H1 (cell line): ENCODE data around the gene FASN. TPM values are rescaled to one million over a fixed set of nuclear protein-coding genes. Genes with fewer than 3 reads are reported as not detected.

ENCODE experiments used
- CTCF ChIA-PET: fragments of 300-600 bp; sonication (Branson Sonifier 250); formaldehyde crosslinking; loops from one replicate; lab custom pipeline; 2021; ENCODE audit not compliant: partially characterized antibody; lab: Charles Lee
- POLR2A ChIA-PET: fragments of 300-600 bp; sonication (Branson Sonifier 250); formaldehyde crosslinking; loops from one replicate; lab custom pipeline; 2021; ENCODE audit warnings: inconsistent platforms; ENCODE audit not compliant: partially characterized antibody; lab: Charles Lee
- DNase-seq, 2 experiments: peaks; one replicate each; pipeline versions ENCODE4 v3.0.0 to v3.0.0-alpha.2; 2010 to 2022; ENCODE audit warnings: low spot score in 2 of 2, low read depth in 1 of 2, mixed read lengths in 1 of 2
- FAIRE-seq: peaks from 2 replicates; lab custom pipeline; 2011; peaks lifted over from hg19 to GRCh38; lab: Jason Lieb, UNC
- H2AFZ ChIP-seq: 2 replicates; pipeline ENCODE4 v1.8.1; 2012; ENCODE audit warnings: low read length, inconsistent platforms
- H2AK5ac ChIP-seq: 2 replicates; pipeline ENCODE4 v1.6.1; 2013; ENCODE audit warnings: low read depth, low read length
- H2BK120ac ChIP-seq: replicated peaks from 2 replicates; pipeline ENCODE3; 2013; ENCODE audit warnings: low read depth, low read length, inconsistent platforms
- H2BK12ac ChIP-seq: 2 replicates; pipeline ENCODE4 v1.6.1; 2013; ENCODE audit warnings: low read depth, low read length
- H2BK15ac ChIP-seq: 2 replicates; pipeline ENCODE4 v1.6.1; 2013; ENCODE audit warnings: low read length
- H2BK20ac ChIP-seq: 2 replicates; pipeline ENCODE4 v1.6.1; 2013; ENCODE audit warnings: low read length
- H2BK5ac ChIP-seq: 2 replicates; pipeline ENCODE4 v1.6.1; 2013; ENCODE audit warnings: low read depth, low read length
- H3K14ac ChIP-seq: 2 replicates; pipeline ENCODE4 v1.6.1; 2013; ENCODE audit warnings: inconsistent platforms; ENCODE audit not compliant: insufficient read length
- H3K18ac ChIP-seq: 2 replicates; pipeline ENCODE4 v1.6.1; 2013; ENCODE audit warnings: low read length; ENCODE audit errors: extremely low read depth
- H3K23ac ChIP-seq: 2 replicates; pipeline ENCODE4 v1.6.1; 2013; ENCODE audit warnings: inconsistent platforms; ENCODE audit not compliant: insufficient read length
- H3K23me2 ChIP-seq: 2 replicates; pipeline ENCODE4 v1.6.1; 2013; ENCODE audit warnings: low read depth, low read length
- H3K27ac ChIP-seq: 2 replicates; pipeline ENCODE4 v1.6.1; 2011; ENCODE audit warnings: low read depth, low read length, inconsistent platforms
- H3K27me3 ChIP-seq, 4 experiments: replicated peaks in 1 of 4; 1 replicate in 1 of 4; 2 replicates in 3 of 4; pipeline versions ENCODE4 v1.6.1 to v1.8.1; 2011 to 2013; ENCODE audit warnings: low read length in 3 of 4, mild to moderate bottlenecking in 3 of 4, inconsistent platforms in 2 of 4, mixed read lengths in 2 of 4, moderate library complexity in 1 of 4; ENCODE audit not compliant: control insufficient read depth in 3 of 4, insufficient read depth in 3 of 4; ENCODE audit errors: extremely low read depth in 1 of 4
- H3K36me3 ChIP-seq, 4 experiments: 2 replicates each; pipeline versions ENCODE4 v1.6.1 to v1.8.1; 2011 to 2013; ENCODE audit warnings: mild to moderate bottlenecking in 4 of 4, low read length in 3 of 4, moderate library complexity in 2 of 4, control low read depth in 1 of 4, inconsistent platforms in 1 of 4; ENCODE audit not compliant: insufficient read depth in 4 of 4, control insufficient read depth in 2 of 4
- H3K4ac ChIP-seq: replicated peaks from 2 replicates; pipeline ENCODE3; 2013; ENCODE audit warnings: low read length, low read depth, mixed read lengths, inconsistent platforms; ENCODE audit not compliant: insufficient read length
- H3K4me1 ChIP-seq, 4 experiments: replicated peaks in 1 of 4; 1 replicate in 1 of 4; 2 replicates in 3 of 4; pipeline versions ENCODE4 v1.6.1 to v1.8.1; 2011 to 2013; ENCODE audit warnings: low read length in 3 of 4, inconsistent platforms in 2 of 4, mixed read lengths in 1 of 4; ENCODE audit not compliant: insufficient read depth in 4 of 4, control insufficient read depth in 3 of 4
- H3K4me2 ChIP-seq, 2 experiments: 2 replicates each; pipeline versions ENCODE4 v1.6.1 to v1.8.1; 2011 to 2013; ENCODE audit warnings: low read depth in 2 of 2, low read length in 2 of 2, control low read depth in 1 of 2, inconsistent platforms in 1 of 2, mild to moderate bottlenecking in 1 of 2; ENCODE audit not compliant: insufficient read depth in 1 of 2
- H3K4me3 ChIP-seq, 4 experiments: fragments of 200-600, 300-600 bp in 1 of 4; sonication (generic), shearing (Covaris generic), sonication (Bioruptor Twin) in 1 of 4; 2 replicates each; pipeline versions ENCODE4 v1.5.1 to v1.8.1; 2011 to 2016; ENCODE audit warnings: low read length in 4 of 4, low read depth in 3 of 4, control low read depth in 2 of 4, inconsistent platforms in 2 of 4, mild to moderate bottlenecking in 2 of 4, mixed read lengths in 1 of 4, moderate library complexity in 1 of 4; ENCODE audit not compliant: insufficient read depth in 2 of 4; ENCODE audit errors: extremely low read depth in 1 of 4
- H3K56ac ChIP-seq: replicated peaks from 2 replicates; pipeline ENCODE3; 2013; ENCODE audit warnings: low read depth, mild to moderate bottlenecking, mixed read lengths, low read length, inconsistent platforms; ENCODE audit not compliant: insufficient read length
- H3K79me1 ChIP-seq: 2 replicates; pipeline ENCODE4 v1.6.1; 2013; ENCODE audit warnings: low read depth, low read length, control low read depth
- H3K79me2 ChIP-seq, 2 experiments: 2 replicates each; pipeline versions ENCODE4 v1.6.1 to v1.8.1; 2012 to 2013; ENCODE audit warnings: low read length in 2 of 2, mild to moderate bottlenecking in 2 of 2, inconsistent platforms in 1 of 2; ENCODE audit not compliant: insufficient read depth in 2 of 2, control insufficient read depth in 1 of 2
- H3K9ac ChIP-seq, 4 experiments: replicated peaks in 1 of 4; 1 replicate in 1 of 4; 2 replicates in 3 of 4; pipeline versions ENCODE4 v1.6.1 to v1.8.1; 2011 to 2013; ENCODE audit warnings: low read depth in 3 of 4, low read length in 3 of 4, control low read depth in 2 of 4, mild to moderate bottlenecking in 2 of 4, moderate library complexity in 2 of 4, inconsistent platforms in 1 of 4; ENCODE audit errors: extremely low read depth in 1 of 4
- H3K9me3 ChIP-seq, 2 experiments: 2 replicates each; pipeline versions ENCODE4 v1.6.1 to v1.8.1; 2012 to 2013; ENCODE audit warnings: mild to moderate bottlenecking in 2 of 2, moderate library complexity in 2 of 2, control low read depth in 1 of 2, inconsistent platforms in 1 of 2, low read depth in 1 of 2, low read length in 1 of 2, mixed read lengths in 1 of 2; ENCODE audit not compliant: insufficient read depth in 2 of 2
- H4K20me1 ChIP-seq, 2 experiments: replicated peaks in 1 of 2; 2 replicates each; pipeline versions ENCODE3 to v1.8.1; 2011 to 2013; ENCODE audit warnings: inconsistent platforms in 2 of 2, low read length in 2 of 2, mild to moderate bottlenecking in 1 of 2; ENCODE audit not compliant: insufficient read depth in 2 of 2, control insufficient read depth in 1 of 2
- H4K5ac ChIP-seq: 2 replicates; pipeline ENCODE4 v1.6.1; 2013; ENCODE audit warnings: low read length, low read depth, mixed read lengths, inconsistent platforms; ENCODE audit not compliant: insufficient read length
- H4K8ac ChIP-seq: 2 replicates; pipeline ENCODE4 v1.8.0; 2013; ENCODE audit warnings: mild to moderate bottlenecking, moderate library complexity, low read length, inconsistent platforms; ENCODE audit not compliant: insufficient read depth; ENCODE audit errors: extremely low read depth
- H4K91ac ChIP-seq: replicated peaks from 2 replicates; pipeline ENCODE3; 2013; ENCODE audit warnings: low read length, mixed read lengths, inconsistent platforms; ENCODE audit not compliant: insufficient read length
- ASH2L ChIP-seq: fragments of 200-600, 300-600 bp; sonication (generic); IDR thresholded peaks from one replicate; pipeline ENCODE4 v1.7.1; 2017; ENCODE audit warnings: low read length
- BRCA1 ChIP-seq: IDR thresholded peaks from 2 replicates; pipeline ENCODE4 v1.6.1; 2012; ENCODE audit warnings: low read depth, low read length, improper control_type of control experiment
- CBX8 ChIP-seq: fragments of 300-800, 300-1000 bp; sonication (generic); IDR thresholded peaks from 2 replicates; pipeline ENCODE4 v1.7.1; 2016; ENCODE audit warnings: low read depth, low read length, borderline replicate concordance
- CHD2 ChIP-seq: IDR thresholded peaks from 2 replicates; pipeline ENCODE4 v1.6.1; 2012; ENCODE audit warnings: low read length, improper control_type of control experiment
- RAD21 ChIP-seq, 2 experiments: IDR thresholded peaks in 1 of 2; conservative IDR thresholded peaks in 1 of 2; 2 replicates each; pipeline ENCODE4 v1.6.1; 2011; ENCODE audit warnings: low read depth in 2 of 2, low read length in 2 of 2, improper control_type of control experiment in 1 of 2, inconsistent platforms in 1 of 2, mild to moderate bottlenecking in 1 of 2, moderate library complexity in 1 of 2
- RFX5 ChIP-seq: IDR thresholded peaks from 2 replicates; pipeline ENCODE4 v1.6.1; 2011; ENCODE audit warnings: low read depth, low read length, improper control_type of control experiment, borderline replicate concordance
- RNF2 ChIP-seq: fragments of 200-900, 300-1000 bp; sonication (generic); IDR thresholded peaks from 2 replicates; pipeline ENCODE4 v1.7.1; 2016; ENCODE audit warnings: borderline replicate concordance, low read depth, mild to moderate bottlenecking, antibody characterized with exemption, low read length; ENCODE audit not compliant: poor library complexity, severe bottlenecking; ENCODE audit errors: missing control alignments
- SIRT6 ChIP-seq: IDR thresholded peaks from one replicate; pipeline ENCODE4 v1.7.1; 2012; ENCODE audit warnings: low read length, inconsistent platforms
- TAF7 ChIP-seq: optimal IDR thresholded peaks from 2 replicates; pipeline ENCODE3; 2011; ENCODE audit warnings: low read depth, mild to moderate bottlenecking, inconsistent platforms, low read length, moderate library complexity, borderline replicate concordance
- TCF12 ChIP-seq: IDR thresholded peaks from 2 replicates; pipeline ENCODE4 v1.6.1; 2011; ENCODE audit warnings: low read depth, mild to moderate bottlenecking, low read length
- WGBS, 2 experiments: shearing (Covaris generic) in 1 of 2; methylation state at CpG; one replicate each; pipeline versions ENCODE4 v1.1.6 to v1.1.7; 2013 to 2015; ENCODE audit warnings: low lambda C conversion rate in 2 of 2, mixed read lengths in 2 of 2, inconsistent platforms in 1 of 2, low coverage in 1 of 2, missing lambda C conversion rate in 1 of 2; ENCODE audit not compliant: insufficient replicate concordance in 2 of 2, insufficient coverage in 1 of 2, insufficient read length in 1 of 2; ENCODE audit errors: extremely low coverage in 1 of 2, missing lambda C conversion rate in 1 of 2; 5-methylcytosine and 5-hydroxymethylcytosine counted together
- polyA plus RNA-seq, 7 experiments: library from polyadenylated mRNA; depleted of rRNA in 3 of 7; stranded (reverse) in 5 of 7; unstranded in 2 of 7; fragments of >200 nt in 5 of 7; fragments of 200-250 nt in 2 of 7; gene quantifications; 1 replicate in 5 of 7; 2 replicates in 1 of 7; 4 replicates in 1 of 7; pipeline versions ENCODE4 v1.2.1 to v1.2.3, GENCODE V29; 2011 to 2013; ENCODE audit warnings: missing spikeins in 2 of 7, mixed read lengths in 2 of 7
- total RNA-seq: library from RNA; stranded (reverse); fragmentation: NEBNext Ultra II Directional; extraction: Animal tissue kit (Norgen Biotek cat#: 25700); gene quantifications from 2 replicates; pipeline ENCODE4 v1.2.1, GENCODE V29; 2021

The FASN gene
- total and polyA plus RNA-seq, 2 of the 8 experiments (the other 6 are each of a cell fraction or from before 2014, with no cell fraction given): 143 to 561 TPM

DNA sequence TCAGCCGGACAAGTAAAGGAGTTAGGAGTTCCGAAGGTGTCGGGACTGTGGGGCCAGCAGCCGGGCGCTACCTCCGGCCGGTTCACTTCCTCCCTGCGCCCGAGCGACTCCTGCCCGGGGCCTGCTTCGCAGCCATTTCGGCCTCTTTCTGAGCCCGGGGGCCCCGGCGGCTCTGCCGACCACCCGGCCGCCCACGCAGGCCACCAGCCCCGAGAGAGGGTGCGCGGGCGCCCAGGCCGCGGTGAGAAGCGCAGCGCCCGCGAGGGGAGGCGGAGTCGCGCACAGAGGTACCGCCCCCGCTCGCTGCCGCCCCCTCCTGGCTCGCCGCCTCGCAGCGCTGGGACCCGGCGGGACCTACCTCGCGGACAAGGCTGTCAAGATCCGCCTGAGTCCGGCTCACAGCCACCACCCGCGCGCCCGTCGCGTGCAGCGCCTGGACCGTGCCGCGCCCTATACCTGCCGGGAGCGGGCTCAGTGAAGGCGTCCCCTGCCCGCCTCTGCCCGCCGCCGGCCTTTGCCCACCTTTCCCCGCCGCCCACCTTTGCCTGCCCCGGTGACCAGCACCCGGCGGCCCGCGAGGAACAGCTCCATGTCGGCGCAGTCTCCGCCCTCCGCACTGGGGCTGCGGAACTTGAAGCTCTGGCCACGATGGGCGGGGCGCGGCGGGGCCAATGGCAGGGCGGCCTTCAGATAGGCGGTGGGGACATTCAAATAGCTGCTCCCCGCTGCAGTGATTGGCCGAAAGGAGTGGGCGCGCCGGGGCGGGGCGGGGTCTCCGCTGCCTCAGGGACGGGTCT, 60.7 kb downstream of the FASN start, which contains the start of gene DCXR:
DCXR (minus strand) TSS at position 606 of the 797 bp plus-strand sequence; CDS start at position 591, 15 bp downstream.
- no peak within 1 kb of the TSS for H2BK5ac ChIP-seq
- H3K4me2 ChIP-seq: peak within 1 kb of the TSS; percentile 73 to 90
- no peak within 1 kb of the TSS for H3K56ac ChIP-seq
- H2AFZ ChIP-seq: peak within 1 kb of the TSS; percentile 85; the same call in 1 of the 2 replicates
- H3K27me3 ChIP-seq: no peaks in the 10 kb centered on the region; a peak in 1 of 7 replicates
- no peak within 1 kb of the TSS for H2BK15ac ChIP-seq
- peaks cover 3% of the 10 kb centered on the region; the same call in 1 of the 2 replicates for H3K79me1 ChIP-seq
- no peak within 1 kb of the TSS for H2BK20ac ChIP-seq
- peaks cover 2 to 8% of the 10 kb centered on the region in 2 experiments for H4K20me1 ChIP-seq
- peaks cover 10% of the 10 kb centered on the region; the same call in 1 of the 2 replicates for H3K23me2 ChIP-seq
- no peak within 1 kb of the TSS for H2AK5ac ChIP-seq
- H4K91ac ChIP-seq: no peak within 1 kb of the TSS
- H3K4me3 ChIP-seq: peak within 1 kb of the TSS; percentile 49 to 77 (median 66)
- no peak within 1 kb of the TSS for H3K4ac ChIP-seq
- peaks cover 3 to 10% (median 6%) of the 10 kb centered on the region in 4 experiments; a peak in 6 of 7 replicates for H3K4me1 ChIP-seq
- H4K8ac ChIP-seq: peak within 1 kb of the TSS; percentile 87; the same call in 1 of the 2 replicates
- WGBS, 2 experiments: 3% methylated on average over 69 of the region's 92 CpGs; no CpG with 5 or more reads in 1 of the 2 experiments
- ChIA-PET POLR2A (interaction anchor here (0.9 to 1.8 kb wide), 8 partner anchors 14 to 167 kb away, joined by 3 to 9 read pairs (median 6); partner anchors contain the start of genes CENPX, FASN, GPS1 and LRRC45), CTCF (interaction anchor here (0.6 to 4.1 kb wide), 19 partner anchors 8 to 170 kb away, joined by 3 to 21 read pairs (median 4); partner anchors contain the start of genes CENPX, GPS1 and RFNG)
- FAIRE-seq (no peak), DNase-seq (peak; percentile 86 to 97)
- H3K79me2 ChIP-seq: peaks cover 0 to 2% of the 10 kb centered on the region in 2 experiments; a peak in 1 of 4 replicates
- H3K14ac ChIP-seq: no peak within 1 kb of the TSS
- no peak within 1 kb of the TSS for H3K23ac ChIP-seq
- H3K27ac ChIP-seq: peak within 1 kb of the TSS; percentile 63; the same call in 1 of the 2 replicates
- peak within 1 kb of the TSS; percentile 71; the same call in 1 of the 2 replicates for H2BK12ac ChIP-seq
- no peak within 1 kb of the TSS for H4K5ac ChIP-seq
- no peak within 1 kb of the TSS for H2BK120ac ChIP-seq
- H3K36me3 ChIP-seq: no peaks in the 10 kb centered on the region; a peak in 1 of 8 replicates
- peak within 1 kb of the TSS; percentile 19; the same call in 1 of the 2 replicates for H3K18ac ChIP-seq
- H3K9me3 ChIP-seq: no peaks in the 10 kb centered on the region
- peak within 1 kb of the TSS in 3 of 4 experiments; percentile 48 to 72 (median 48); a peak in 4 of 7 replicates for H3K9ac ChIP-seq
- no peak for TF ChIP-seq RFX5
- no peak for TF ChIP-seq TCF12
- no peak for TF ChIP-seq CHD2
- TF ChIP-seq TAF7: peak; percentile 40
- no peak for TF ChIP-seq ASH2L
- TF ChIP-seq SIRT6: no peak
- no peak for TF ChIP-seq CBX8
- TF ChIP-seq RAD21 (IDR thresholded peaks at IDR 0.05 in 1 of 2, conservative IDR thresholded peaks at IDR 0.05 in 1 of 2; ENCODE audit: low read depth in 2 of 2, low read length in 2 of 2): peak; percentile 19 to 44; a peak in 2 of 4 replicates
- no peak for TF ChIP-seq RNF2
- no peak for TF ChIP-seq BRCA1
